HG02973 (cell line): ENCODE data around the gene LMAN1.

Experiments
- ATAC-seq: cut with Tn5 transposase; IDR thresholded peaks from one replicate; pipeline ENCODE4 v1.9.1; 2021; ENCODE audit warnings: moderate library complexity; ENCODE audit not compliant: unreplicated experiment

LMAN1 gene

GRCh38 chr18:59360381-59360780 is 1.3 kb upstream of the LMAN1 start:
- ATAC-seq = no peak

- ATAC-seq = peak; percentile 10
These were observed 499 bp upstream of the LMAN1 start for GRCh38 chr18:59359576-59359952.

GRCh38 chr18:59358414-59358711 is 702 bp downstream of the LMAN1 start:
- no peak for ATAC-seq

- no peak for ATAC-seq
These were observed 1.1 kb downstream of the LMAN1 start for GRCh38 chr18:59357928-59358327.

- ATAC-seq = no peak
These were observed 4.3 kb downstream of the LMAN1 start for GRCh38 chr18:59354731-59355130.

GRCh38 chr18:59353079-59353680 is 5.9 kb downstream of the LMAN1 start:
- ATAC-seq = no peak

- ATAC-seq = no peak
These were observed 6.7 kb downstream of the LMAN1 start for GRCh38 chr18:59352250-59352855.

- no peak for ATAC-seq
These were observed 13.5 kb downstream of the LMAN1 start for GRCh38 chr18:59345556-59345955.

GRCh38 chr18:59344996-59345395 is 14.1 kb downstream of the LMAN1 start:
- no peak for ATAC-seq

- ATAC-seq = no peak
These were observed 15.1 kb downstream of the LMAN1 start for GRCh38 chr18:59343926-59344325.

GRCh38 chr18:59340817-59341216 is 18.2 kb downstream of the LMAN1 start:
- ATAC-seq = peak; percentile 67

- ATAC-seq = no peak
These were observed 18.8 kb downstream of the LMAN1 start for GRCh38 chr18:59340312-59340711.

GRCh38 chr18:59332986-59333385 is 26.1 kb downstream of the LMAN1 start:
- ATAC-seq = no peak

- ATAC-seq = no peak
These were observed 30.4 kb downstream of the LMAN1 start for GRCh38 chr18:59328683-59329082.

- ATAC-seq = no peak
These were observed 33.1 kb downstream of the LMAN1 start for GRCh38 chr18:59325965-59326364.

GRCh38 chr18:59324623-59324971 is 34.5 kb downstream of the LMAN1 start:
- no peak for ATAC-seq

GRCh38 chr18:59323931-59324622 is 35.0 kb downstream of the LMAN1 start:
- no peak for ATAC-seq

- ATAC-seq = no peak
These were observed 40.5 kb downstream of the LMAN1 start, which contains the start of gene CPLX4 for GRCh38 chr18:59318460-59319050. Gene CPLX4 (minus strand): TSS chr18:59318649. CDS start chr18:59318462, 187 bp downstream.

- no peak for ATAC-seq
These were observed 47.4 kb downstream of the LMAN1 start for GRCh38 chr18:59311631-59312030.

- no peak for ATAC-seq
These were observed 50.2 kb downstream of the LMAN1 start for GRCh38 chr18:59308938-59309260.

GRCh38 chr18:59308248-59308937 is 50.7 kb downstream of the LMAN1 start:
- ATAC-seq = peak; percentile 76

GRCh38 chr18:59306640-59307039 is 52.4 kb downstream of the LMAN1 start:
- no peak for ATAC-seq
